M059J (cell line): Measurements from ENCODE around the gene POMGNT2. TPM values are rescaled to one million over a fixed set of nuclear protein-coding genes. Genes with fewer than 3 reads are reported as not detected.
"Not testable (repeated sequence)": the region's sequence is repeated elsewhere in the genome, so short reads cannot be mapped to it uniquely, and the experiment has no call there.

Experiments used
- DNase-seq: peaks from one replicate; pipeline ENCODE4 v3.0.0-alpha.2; 2012; ENCODE audit warnings: low read depth
- total RNA-seq: library from RNA; depleted of rRNA; stranded (reverse); fragments of >200 nt; shearing (Covaris generic); gene quantifications from 2 replicates; pipeline ENCODE4 v1.2.3, GENCODE V29; 2014

The POMGNT2 gene
- total RNA-seq, 1 experiment from 2014 or later, result 24.4 TPM

DNA sequence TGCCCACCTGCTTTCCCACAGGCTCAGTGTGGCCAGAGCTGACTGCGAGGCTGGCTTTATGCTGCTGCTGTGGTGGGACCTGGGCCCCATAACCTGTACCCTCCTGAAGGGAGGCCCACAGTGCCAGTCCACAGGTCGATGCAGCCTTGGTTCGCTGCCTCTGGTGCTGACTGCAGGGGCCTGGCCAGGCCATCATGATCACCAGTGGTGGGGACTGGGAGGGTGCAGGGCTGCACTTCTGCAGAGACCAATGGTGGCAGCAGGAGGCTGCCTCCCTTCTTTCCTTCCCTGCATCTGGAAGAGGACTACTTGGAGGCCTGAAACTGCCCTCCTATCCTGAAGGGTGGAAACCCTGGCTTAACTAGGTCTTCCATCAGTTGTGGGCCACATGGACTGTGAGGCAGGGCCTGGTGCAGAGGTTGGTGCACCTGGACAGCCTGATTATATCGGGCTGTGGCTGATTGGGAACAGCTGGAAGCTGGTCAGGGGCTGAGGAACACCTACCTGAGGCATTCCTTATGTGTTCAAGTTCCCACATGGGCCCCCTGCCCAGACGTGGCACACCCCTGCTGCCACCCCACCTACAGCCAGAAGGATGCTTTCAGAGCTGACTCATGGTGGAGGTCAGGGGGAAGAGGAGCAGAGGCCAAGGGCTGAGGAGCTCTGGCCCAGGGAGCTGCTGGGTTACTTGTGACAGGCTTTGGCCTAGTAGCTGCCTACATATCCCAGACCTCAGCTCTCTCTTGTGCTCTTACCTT lies 29.8 kb downstream of the POMGNT2 start:
- DNase-seq, result no peak

DNA sequence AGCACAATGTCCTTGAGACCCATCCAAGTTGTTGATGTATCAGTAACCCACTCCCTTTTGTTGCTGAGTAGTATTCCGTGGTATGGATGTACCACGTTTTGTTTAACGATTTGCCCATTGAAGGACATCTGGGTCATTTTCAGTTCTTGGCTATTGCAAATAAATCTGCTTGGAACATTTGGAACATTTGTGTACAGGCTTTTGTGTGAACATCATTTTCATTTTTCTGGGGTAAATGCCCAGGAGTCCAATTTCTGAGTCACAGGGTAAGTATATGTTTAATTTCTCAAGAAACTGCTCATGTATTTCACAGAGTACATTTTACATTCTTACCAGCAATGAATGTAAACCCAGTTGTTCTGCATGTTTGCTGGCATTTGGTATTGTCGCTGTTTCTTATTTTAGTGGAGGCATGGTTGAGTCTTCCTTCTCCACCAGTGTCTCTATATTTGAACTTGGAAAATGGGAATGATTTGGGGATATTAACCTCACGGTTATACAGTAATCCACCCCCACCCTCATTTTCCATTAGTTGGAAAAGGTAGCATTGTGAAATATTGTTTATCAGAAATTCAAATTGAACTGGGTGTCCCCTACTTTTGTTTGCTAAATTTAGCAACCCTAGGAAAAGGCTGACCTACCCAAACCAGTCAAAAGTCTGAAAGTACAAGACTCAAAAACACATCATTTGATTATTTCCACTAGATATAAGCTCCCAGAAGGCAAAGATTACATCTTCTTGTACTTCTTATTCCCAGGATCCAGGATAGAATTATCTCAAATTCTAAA lies 30.8 kb downstream of the POMGNT2 start:
- DNase-seq, result no peak

DNA sequence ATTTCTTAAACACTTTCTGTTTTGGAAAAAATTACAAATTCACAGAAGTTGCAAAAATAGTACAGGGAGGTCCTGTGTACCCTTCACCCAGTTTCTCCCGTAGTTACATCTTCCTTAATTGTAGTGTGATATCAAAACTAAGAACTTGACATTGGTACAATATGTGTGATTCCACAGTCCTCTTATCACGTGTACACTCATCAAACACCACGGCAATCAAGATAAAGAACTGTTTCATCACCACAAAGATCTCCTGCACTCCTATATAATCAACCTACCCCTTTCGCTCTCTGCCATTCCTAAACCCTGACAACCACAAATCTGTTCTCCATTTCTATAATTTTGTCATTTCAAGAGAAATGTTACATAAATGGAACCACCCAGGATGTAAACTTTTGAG lies 31.4 kb downstream of the POMGNT2 start:
- DNase-seq, result no peak

DNA sequence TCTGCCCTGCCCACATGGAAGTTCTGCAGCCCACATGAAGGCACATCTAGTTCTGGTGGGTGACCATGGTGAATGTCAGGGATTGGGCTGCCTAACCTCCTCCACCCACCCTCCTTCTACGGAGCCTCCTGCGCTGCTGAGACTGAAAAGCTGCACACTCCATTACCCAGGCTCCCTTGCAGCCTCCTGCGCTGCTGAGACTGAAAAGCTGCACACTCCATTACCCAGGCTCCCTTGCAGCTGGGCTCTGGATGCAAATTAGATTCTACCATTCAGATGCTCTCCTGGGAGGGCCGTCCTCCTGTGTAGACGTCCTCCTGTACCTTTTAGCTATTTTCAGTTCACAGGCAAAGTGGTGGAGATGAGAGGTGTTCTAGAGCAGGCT lies 32.1 kb downstream of the POMGNT2 start:
- DNase-seq, result no peak

DNA sequence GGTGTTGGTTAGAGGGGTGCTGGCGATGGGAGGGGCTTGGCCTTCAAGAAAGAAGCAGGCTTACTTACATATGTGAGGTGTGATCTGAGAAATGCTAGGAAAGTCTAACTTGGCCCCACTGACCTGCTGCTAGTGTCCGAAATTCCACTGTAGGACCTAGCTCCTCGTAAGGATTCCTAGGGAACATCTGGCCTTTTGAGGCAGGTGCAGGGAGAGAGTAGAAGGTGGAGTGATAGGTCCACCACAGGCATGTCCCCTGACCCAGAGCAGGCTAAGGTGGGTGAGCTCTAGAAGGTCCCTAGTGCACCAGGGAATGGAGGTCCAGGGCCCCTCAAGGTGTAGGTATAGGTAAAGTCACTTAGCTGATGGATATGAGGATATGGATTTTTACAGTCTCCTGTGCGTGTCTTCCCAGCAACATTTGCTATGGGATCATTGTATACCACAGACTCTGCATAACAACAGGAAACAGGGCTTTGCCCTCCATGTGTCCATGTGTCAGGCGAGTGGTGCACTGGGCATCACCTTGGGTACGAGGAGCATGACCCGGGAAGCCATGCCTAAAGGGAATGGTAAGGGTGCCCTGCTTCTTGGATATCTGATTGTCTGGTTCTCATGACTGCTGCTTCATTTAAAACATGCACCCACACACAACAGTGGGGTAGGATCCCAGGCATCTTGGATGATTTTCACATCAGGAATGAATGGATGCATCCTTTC lies 32.6 kb downstream of the POMGNT2 start:
- no peak for DNase-seq

DNA sequence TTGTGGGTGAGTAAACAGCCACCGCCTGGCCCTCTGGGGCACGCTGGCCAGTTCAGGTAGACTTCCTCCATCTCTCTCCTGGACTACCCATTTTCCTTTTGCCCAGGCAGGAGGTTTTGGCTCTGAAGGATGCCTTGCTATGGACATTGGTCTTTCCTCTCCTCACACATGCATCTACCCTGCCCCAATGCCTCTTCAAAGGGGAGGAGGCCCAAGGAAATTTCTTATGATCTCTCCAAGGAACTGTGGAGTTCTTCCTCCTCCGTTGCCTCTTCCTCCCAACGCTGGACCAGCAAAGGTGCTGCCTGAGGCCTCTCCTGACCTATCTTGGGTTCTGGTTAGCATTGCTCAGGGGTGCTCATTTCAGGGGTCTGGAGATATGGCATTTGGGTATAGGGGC lies 33.5 kb downstream of the POMGNT2 start:
- DNase-seq, result no peak

DNA sequence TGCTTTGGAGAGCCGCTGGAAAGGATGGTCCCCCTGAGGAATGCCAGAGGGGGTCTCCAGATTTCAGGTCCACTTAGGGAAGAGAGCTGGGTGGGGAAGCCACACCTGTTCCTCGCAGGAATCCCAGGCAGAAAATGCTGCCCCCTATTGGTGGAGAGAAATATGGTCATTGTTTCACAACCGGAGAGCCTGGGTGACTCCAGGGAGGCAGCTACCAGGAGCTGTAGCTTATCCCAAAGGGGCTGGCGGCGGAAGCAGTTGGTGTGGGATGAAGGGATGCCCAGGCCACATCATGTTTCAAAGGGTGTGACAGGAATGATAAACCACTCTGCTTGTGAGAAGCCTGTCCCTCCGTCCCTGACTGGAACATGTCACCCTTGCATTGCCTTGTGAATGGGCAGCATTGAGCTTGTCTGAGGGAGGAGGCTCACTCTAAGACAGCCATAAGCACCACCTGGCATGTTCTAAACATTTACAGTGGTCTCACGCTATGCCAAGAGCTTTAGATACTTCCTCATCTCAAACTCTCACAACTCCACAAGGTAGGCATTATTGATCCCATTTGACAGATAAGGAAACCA lies 34.5 kb downstream of the POMGNT2 start:
- DNase-seq, result no peak

DNA sequence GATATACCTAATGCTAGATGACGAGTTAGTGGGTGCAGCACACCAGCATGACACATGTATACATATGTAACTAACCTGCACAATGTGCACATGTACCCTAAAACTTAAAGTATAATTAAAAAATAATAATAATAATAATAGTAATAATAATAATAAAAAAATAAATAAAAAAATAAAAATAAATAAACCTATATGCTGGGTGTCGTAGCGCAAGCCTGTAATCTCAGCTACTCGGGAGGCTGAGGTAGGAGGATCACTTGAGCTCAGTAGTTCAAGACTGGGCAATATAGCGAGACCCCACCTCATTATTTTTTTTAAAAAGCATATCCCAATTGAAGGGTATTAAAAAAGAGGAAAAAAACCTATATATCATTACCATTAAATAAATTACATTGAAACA lies 35.2 kb downstream of the POMGNT2 start:
- DNase-seq, result not testable (repeated sequence)

DNA sequence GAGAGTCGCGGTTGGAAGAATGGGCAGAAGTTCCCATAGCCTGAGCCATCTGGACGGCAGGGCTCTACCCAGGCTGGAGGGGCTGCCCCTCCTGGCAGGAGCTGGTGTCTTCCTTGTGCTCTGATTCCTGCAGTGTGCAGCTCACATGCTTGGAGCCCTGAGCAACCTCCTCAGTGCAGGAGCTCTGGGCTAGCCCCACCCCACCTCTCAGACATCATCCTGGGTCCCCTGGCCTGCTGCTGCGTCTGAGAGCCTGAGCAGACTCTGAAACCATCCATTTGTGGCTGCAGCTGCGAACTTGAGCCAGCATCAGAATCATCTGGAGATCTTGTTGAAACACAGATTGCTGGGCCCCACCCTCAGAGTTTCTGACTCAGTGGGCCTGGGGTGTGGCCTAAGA lies 42.8 kb downstream of the POMGNT2 start:
- DNase-seq, result no peak

DNA sequence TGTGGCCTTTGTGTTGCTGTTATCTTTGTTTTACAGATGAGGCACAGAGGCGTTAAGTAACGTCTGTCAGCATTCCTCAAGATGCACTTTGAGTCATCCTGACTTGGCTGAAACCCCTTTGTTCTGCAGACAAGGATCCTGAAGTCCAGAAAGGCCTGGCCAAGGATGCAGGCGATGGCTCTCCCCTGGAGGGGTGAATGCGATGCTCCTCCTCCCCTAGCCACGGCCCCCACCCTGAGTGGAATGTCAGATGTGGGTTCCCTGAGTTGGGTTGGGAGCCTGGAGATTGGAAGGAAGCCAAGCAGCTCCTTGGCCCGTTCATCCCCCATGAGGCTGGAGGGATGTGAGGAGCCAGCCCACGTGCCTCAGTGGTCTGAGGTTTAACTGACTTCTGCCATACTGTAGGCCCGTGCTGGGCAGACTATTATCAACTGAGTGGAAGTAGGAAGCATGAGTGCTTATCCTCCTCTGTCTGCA lies 43.3 kb downstream of the POMGNT2 start:
- no peak for DNase-seq

DNA sequence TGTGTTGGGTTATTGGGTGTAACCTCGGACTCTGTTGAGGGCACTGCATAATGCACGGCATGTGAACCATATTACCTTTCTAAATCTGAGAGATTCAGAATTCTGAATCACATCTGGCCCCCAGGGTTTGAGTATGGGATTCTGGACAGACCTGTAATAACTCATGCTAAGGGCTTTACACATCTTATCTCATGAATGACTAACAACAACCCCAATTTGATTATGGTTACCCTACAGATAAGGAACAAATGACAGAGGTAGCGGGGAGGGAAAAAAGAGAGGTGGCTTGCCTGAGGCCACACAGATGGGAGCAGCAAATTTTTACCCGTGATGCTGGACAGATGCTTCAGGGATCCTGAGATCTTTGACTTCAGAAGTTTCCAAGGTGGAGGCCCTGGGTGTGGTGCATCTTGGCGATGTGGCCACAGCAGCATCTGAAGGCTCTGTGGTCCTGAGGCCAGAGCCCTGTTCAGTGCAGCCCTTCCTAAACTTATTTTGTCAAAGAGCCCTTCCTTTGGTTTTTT lies 43.8 kb downstream of the POMGNT2 start:
- DNase-seq, result no peak

DNA sequence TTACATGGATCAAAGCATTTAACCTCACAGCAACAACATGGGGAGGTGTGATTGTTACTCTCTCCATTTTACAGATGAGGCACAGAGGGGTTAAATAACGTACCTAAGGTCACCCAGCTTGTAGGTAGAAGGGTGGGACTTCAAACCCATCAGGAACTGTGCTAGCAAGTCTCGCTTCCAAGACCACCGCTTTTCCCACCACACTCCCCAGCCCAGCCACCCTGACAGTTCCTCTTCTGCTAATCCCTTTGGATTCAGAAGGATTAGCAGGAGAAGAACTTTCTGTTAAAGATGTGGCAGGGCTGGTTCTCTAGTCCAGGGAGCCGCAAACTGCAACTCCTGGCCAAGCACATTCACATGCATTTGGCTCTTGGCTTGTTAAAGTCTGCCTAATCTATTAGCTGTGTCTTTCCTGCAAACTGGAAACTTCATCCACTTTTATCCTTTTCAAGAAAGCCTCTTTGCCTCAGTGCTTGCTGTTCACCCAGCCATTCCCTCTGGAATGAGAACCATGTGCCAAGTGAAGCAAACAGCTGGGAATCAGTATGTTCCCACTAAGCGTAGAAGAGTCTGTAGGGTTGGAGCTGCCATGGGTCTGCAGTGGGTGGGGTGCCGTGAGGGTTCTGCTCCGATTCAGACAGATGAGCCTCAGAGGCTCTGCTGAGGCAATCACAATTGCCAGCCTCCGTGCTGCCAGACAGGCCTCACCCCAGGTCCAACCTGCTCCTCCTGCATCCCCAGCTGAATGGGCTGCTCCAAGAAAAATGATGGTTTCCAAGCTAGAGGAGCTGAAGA lies 44.6 kb downstream of the POMGNT2 start:
- DNase-seq, result no peak

DNA sequence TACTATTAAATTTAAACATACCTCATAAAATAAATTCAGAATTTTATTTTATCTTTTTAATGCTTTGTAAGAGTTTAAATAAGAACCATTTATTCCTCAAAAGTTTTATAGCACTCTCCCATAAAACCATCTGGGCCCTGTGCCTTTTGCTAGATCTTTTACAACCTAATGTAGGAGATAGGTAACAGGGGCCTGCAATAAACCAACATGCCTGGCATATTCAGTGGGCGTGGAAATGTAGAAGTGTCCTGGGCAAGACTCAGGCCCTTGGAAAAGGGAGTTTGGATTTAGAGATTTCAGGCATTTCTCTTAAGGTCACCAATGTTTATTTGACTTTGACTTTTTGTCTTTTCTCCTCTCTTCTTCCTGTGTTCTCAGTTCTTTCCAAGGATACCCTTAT lies 46.4 kb downstream of the POMGNT2 start:
- no peak for DNase-seq

DNA sequence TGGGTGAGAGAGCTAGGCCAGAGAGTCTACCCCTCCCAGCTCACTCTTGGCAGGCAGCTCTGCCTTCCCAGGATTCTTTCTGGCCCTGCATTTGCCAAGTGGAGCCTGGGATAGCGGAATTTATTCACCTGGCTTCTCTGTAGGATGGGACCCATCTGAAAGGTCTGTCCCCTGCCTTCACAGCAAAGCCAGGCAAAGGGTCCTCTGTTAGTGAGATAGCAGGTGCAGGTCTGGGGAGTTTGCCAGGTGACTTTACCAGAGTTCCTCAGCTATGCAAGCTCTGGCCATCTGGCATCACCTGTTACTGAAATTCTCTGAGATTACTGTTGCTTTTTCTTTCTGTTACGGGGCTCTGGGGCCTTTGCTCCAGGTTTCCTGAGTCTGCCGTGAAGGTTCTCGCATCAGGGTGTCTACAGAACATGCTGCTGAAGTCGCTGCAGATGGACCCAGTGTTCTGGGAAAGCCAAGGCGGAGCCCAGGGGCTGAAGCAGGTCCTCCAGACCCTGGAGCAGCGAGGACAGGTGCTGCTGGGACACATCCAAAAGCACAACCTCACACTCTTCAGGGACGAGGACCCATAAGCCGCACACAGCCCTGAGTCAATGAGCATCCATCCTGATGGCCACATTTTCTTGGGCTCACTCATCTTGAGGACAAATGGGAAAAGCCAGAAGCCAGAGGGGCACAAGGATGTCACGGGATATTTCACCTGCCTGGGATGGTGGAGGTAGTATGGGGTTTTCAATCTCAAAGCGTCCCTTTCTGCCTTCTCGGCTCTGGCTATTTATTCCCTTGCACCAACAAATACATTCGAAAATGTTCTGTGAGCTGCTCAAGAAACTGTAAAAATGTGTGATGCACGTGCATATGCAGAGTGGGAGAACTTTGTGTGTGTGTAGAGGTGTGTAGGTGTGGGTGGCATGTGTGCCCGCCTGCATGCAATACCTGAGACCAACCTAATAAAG lies 49.8 kb downstream of the POMGNT2 start:
- DNase-seq, result no peak

DNA sequence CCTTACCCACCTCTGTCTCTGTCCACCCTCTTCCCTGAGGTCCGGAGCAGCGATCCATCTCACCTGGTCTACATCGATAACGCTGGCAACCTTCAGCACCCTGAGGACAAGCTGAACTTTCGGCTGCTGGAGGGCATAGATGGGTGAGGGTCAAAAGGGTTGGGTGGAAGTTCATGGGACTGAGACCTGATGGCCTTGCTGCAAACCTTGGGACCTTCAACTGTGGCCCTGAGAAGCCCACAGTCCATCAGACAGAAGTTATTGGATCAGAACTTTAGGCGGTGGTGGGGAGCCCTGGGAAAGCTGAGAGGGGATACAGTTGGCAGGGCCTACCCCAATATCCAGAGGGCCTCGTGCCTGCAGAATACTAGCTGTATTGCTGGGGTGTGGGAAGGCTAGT lies 50.5 kb downstream of the POMGNT2 start:
- DNase-seq, result no peak

DNA sequence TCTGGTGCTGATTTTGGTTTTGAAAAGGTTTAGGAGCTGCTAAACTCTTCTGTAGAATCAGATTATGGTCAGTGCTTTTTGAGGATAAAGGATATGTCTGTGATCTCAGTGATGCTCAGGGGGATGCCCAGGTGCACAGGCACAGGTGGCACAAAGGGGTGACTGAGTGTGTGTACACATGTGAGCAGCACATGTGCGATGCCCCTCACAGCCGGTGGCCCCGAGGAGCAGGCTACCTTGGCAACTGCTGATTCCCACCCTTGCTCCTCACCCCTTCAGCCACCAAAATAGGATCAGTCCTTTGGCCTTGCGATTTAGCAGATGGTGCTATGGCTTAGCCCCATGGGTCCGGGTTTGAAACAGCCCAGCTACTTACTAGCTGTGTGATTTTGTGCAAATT lies 51.1 kb downstream of the POMGNT2 start:
- DNase-seq, result no peak

DNA sequence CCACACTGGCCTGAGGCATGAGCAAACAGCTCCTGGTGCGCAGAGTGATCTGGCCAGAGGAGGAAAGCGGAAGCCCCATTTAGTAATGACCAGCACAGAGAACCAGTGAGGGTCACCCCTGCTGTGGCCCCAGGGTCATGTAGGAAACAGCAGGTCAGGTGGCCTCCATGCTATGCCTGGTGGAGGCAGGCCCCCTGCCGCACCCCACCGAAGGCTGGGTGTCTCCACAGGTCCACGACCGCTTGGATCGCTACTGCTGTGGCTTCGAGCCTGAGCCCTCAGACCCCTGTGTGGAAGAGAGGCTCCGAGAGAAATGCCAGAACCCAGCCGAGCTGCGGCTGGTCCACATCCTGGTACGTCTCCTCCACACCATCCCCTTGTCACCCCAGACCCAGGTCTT lies 52.6 kb downstream of the POMGNT2 start:
- no peak for DNase-seq

DNA sequence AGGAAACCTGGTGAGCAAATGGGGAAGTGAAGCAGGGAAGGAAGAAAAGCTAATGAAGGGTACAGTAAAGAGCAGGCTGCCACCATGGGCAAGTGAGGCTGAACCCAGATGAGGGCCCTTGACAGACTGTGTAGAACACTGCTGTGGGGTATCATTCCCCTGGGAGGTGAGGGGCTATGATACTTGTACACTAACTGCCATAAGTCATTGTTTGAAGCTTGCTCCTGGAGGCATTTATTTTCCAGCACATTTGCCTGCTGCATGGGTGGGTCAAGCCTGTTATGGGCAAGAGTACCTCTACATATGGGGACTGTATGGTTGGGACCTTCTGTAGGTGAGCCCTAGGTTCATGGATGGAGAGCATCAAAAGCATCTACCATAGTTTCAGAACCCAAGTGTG lies 57.4 kb downstream of the POMGNT2 start:
- DNase-seq, result no peak

DNA sequence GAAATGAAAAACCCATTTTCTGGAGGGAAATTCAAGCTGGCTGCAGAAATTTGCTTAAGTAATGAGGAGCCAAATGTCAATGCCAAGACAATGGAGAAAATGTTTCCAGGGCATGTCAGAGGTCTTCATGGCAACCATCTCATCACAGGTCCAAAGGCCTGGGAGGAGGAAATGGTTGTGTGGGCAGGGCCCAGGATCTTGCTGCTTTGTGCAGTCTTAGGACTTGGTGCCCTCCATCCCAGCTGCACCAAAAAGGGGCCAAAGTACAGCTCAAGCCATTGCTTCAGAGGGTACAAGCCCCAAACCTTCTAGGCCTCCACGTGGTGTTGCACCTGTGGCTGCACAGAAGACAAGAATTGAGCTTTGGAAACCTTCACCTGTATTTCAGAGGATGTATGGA lies 59.3 kb downstream of the POMGNT2 start:
- DNase-seq, result no peak

DNA sequence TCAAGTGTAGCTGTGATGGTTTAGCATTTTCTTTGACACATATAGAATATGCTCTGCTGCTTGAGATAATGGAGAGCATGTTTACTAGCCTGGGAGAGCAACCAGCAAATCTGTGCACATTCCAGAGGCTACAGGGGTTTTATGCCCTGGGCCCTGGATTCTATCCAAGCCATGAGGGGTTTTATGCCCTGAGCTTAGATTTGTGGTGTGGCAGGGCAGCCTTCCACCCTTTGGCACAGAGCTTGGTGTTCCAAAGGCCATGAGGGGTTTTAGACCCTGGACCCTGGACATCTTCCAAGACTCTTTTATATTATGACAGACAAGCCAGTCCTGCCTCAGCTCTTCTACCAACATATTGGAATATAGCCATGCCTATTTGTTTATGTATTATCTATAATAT lies 60.8 kb downstream of the POMGNT2 start:
- DNase-seq, result not testable (repeated sequence)
